Central memory CD8-positive, alpha-beta T cell (primary cell): ENCODE measurements around the gene PKNOX1.
A peak's percentile ranks its signal among the peaks of the same experiment; 100 is the strongest.
"Not testable (repeated sequence)": the region's sequence is repeated elsewhere in the genome, so short reads cannot be mapped to it uniquely, and the experiment has no call there.

Experiments used
- ATAC-seq: fragments of 150-1000 bp; cut with Tn5 transposase; replicated peaks from 2 replicates; pipeline ENCODE4 v1.10.0; 2022; ENCODE audit warnings: mild to moderate bottlenecking, moderate FRiP score, moderate number of reproducible peaks; ENCODE audit not compliant: poor library complexity, severe bottlenecking; ENCODE audit errors: extremely low read depth
- DNase-seq, 2 donors: peaks; one replicate each; pipeline ENCODE4 v3.0.0; 2021; ENCODE audit warnings: low spot score in 2 of 2
- H3K27ac Mint-ChIP-seq: one replicate; pipeline ENCODE4 v1.8.0; 2022; ENCODE audit warnings: low read depth, mild to moderate bottlenecking, moderate library complexity, mixed read lengths
- H3K27me3 Mint-ChIP-seq: one replicate; pipeline ENCODE4 v1.8.0; 2022; ENCODE audit warnings: mixed read lengths
- H3K36me3 Mint-ChIP-seq: one replicate; pipeline ENCODE4 v1.8.0; 2022; ENCODE audit warnings: mild to moderate bottlenecking, moderate library complexity, mixed read lengths; ENCODE audit not compliant: insufficient read depth
- H3K4me1 Mint-ChIP-seq: one replicate; pipeline ENCODE4 v1.8.0; 2022; ENCODE audit warnings: mixed read lengths
- H3K4me3 Mint-ChIP-seq: one replicate; pipeline ENCODE4 v1.8.0; 2022; ENCODE audit warnings: mild to moderate bottlenecking, moderate library complexity, mixed read lengths
- H3K9me3 Mint-ChIP-seq: one replicate; pipeline ENCODE4 v1.8.0; 2022; ENCODE audit warnings: mixed read lengths

Gene PKNOX1

DNA sequence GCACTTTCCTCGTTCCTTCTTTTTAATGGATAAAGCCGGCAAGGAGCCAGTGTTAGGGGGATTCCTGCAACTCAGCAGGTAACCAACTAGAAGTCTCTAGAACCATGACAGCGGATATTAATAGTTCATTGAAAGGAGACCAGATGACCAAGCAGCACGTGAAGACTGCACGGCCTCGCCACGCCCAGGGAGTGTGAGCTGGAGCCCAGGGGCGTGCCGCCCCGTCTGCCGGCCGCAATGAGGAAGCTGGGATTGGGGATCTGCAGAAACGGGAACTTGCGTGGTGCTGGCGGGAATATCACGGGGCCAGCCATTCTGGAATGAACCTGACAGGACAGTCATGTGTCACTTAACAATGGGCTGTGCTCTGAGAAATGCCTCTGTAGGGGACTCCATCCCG lies 62.5 kb downstream of the PKNOX1 start:
- not testable (repeated sequence) for H3K27ac Mint-ChIP-seq, ATAC-seq, H3K4me3 Mint-ChIP-seq, DNase-seq, H3K4me1 Mint-ChIP-seq, H3K27me3 Mint-ChIP-seq, H3K9me3 Mint-ChIP-seq, H3K36me3 Mint-ChIP-seq

DNA sequence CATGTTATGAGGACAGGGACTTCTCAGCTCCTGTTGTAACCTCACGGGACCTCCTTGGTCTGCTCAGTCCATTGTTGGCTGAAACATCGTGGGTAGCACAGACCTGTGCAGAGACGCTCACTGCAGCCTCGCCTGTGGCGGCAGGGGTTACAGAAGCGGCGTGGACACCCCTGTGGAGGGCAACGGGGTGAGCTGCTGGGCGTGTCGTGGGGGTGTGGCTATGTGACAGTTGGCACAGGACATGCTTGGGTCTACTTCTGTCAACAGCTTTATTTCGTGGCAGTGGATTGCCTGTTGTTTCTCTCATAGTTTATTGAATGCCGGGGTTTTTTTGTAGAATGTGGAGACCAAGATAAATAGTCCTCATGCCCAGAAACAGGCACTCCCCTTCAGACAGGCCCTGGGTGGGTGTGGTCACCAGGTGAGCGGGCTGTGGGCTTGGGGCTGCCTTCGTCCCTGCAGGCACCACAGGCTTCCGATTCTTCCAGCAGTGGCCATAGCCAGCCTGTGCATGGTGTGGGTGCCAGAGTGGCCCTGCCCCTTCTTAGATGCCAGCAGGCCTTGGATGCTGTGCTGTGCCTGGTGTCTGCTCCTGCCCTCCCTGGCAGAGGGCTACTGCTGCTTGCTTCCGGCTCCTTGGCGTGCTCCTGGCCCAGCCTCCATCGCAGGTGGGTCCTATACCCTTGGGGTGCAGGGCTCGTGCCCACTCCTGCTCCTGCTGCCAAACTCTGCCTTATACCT lies 63.7 kb downstream of the PKNOX1 start:
- not testable (repeated sequence) for H3K27me3 Mint-ChIP-seq, H3K9me3 Mint-ChIP-seq, H3K4me1 Mint-ChIP-seq, H3K36me3 Mint-ChIP-seq, ATAC-seq, H3K4me3 Mint-ChIP-seq, DNase-seq, H3K27ac Mint-ChIP-seq

DNA sequence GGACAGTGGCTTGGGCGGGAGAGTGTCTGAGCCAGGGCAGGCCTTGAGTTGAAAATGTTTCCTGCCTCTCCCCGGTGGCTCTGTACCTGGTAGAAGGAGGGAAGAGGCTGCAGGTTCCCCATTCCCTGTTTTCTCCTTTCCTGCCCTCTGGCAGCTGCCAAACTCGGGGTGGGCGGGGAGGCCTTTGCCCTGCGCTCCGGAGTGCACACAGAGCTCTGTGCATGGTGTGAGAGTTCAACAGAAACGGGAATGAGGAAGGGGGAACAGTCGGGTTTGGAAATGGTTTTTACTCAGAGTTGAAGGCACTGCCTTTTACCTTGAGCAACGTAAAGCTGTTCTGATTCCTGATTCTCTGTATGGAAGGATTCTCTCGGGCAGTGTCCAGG lies 64.3 kb downstream of the PKNOX1 start:
- not testable (repeated sequence) for H3K27me3 Mint-ChIP-seq, ATAC-seq, H3K9me3 Mint-ChIP-seq, H3K4me3 Mint-ChIP-seq, H3K4me1 Mint-ChIP-seq, H3K27ac Mint-ChIP-seq, H3K36me3 Mint-ChIP-seq, DNase-seq

DNA sequence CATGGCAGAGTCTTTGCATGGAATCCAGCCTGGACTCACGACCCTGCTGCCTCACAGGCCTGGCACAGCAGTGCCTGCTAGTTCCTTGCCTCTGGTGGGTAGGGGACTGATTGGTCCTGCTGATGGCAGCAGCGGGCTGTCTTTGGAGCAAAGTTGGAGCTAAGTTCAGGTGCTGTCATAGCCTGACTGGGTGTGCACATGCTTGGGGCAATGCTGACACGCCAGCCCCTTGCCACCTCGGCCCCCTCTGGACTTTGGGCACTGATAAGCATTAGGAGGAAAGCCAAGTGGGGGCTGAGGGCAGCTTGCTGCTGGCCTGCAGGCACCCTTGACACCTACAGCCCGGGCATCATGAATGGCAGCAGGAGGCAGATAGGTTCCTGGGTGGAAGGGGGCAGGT lies 67.8 kb downstream of the PKNOX1 start:
- not testable (repeated sequence) for H3K4me1 Mint-ChIP-seq, ATAC-seq, DNase-seq, H3K9me3 Mint-ChIP-seq, H3K4me3 Mint-ChIP-seq, H3K27me3 Mint-ChIP-seq, H3K36me3 Mint-ChIP-seq, H3K27ac Mint-ChIP-seq

DNA sequence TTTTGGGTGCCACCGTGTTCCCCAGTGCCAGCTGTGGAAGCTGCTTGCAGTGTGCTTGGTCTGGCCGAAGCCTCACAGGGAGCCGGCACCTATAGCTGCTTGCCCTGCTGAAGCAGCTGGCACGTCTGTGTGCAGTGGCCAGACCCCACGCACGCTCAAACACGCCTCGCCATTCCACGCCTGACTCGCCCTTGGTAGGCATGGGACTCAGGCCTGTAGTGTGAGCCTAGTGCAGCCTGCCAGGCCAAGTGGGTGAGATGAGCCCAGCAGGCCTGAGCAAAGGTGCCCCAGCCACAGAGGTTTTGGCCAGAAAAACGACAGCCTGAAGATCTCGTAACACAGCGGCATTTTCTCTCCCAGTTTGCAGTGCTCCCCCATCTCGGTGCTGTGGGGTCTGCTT lies 68.9 kb downstream of the PKNOX1 start:
- H3K4me1 Mint-ChIP-seq, H3K36me3 Mint-ChIP-seq, H3K9me3 Mint-ChIP-seq, H3K27me3 Mint-ChIP-seq, H3K4me3 Mint-ChIP-seq, ATAC-seq, H3K27ac Mint-ChIP-seq, DNase-seq: not testable (repeated sequence)

DNA sequence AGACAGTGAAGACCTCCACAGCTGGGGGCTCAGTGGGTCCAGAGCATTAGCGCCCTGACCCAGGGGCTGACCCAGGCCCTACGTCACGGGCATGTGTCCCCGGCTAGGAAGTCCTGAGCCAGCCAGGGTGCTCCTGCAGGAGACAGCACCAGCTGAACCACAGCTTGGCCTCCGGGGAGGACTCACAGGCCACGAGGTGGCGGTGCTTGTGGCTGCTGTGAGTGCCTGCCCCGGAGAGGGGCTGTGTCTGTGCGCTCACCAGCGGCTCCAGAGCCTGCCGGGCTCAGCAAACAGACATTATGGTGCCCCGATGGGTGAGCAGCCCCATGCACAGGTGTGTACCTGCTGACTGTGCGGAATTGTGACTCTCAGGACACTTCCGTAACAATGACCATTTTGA lies 70.2 kb downstream of the PKNOX1 start:
- not testable (repeated sequence) for ATAC-seq, H3K27me3 Mint-ChIP-seq, DNase-seq, H3K9me3 Mint-ChIP-seq, H3K36me3 Mint-ChIP-seq, H3K27ac Mint-ChIP-seq, H3K4me1 Mint-ChIP-seq, H3K4me3 Mint-ChIP-seq

DNA sequence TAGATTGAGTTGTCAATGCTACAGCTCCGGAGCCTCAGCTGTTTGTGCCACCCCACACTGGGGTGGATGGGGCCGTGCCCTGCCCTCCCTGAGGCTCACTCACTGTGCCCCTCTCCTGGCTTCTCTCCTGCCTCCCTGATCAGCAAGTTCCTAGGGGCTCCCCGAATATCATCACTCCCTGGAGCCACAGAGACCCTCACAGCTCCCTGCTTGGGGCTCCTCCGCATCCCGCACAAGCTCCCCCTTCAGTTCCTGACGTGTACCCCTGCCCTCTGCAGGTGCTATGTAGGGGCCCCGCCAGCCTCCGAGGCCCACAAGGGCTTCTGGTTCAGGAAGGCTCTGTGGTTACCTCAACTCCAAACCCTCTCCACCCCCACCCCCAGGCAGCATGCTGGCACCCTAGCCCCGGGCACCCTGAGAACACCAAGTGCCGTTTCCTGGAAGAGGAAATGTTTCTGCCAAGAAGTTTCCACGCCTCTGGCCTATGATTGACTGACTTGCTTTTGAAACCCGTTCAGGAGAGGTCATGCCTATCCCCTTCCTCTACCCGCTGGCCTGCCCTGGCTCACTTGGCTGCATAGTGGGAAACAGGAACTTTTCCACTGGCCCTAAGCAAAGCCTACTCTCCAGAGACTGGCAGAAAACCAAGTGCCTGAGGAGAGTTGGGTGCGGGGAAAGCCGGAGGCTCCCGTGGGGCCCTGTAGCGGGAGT lies 71.0 kb downstream of the PKNOX1 start:
- H3K9me3 Mint-ChIP-seq, H3K27me3 Mint-ChIP-seq, DNase-seq, H3K36me3 Mint-ChIP-seq, H3K4me1 Mint-ChIP-seq: not testable (repeated sequence)
- H3K27ac Mint-ChIP-seq = peak overlapping the region; percentile 68
- peak; percentile 66 for ATAC-seq
- H3K4me3 Mint-ChIP-seq = peak overlapping the region; percentile 55

DNA sequence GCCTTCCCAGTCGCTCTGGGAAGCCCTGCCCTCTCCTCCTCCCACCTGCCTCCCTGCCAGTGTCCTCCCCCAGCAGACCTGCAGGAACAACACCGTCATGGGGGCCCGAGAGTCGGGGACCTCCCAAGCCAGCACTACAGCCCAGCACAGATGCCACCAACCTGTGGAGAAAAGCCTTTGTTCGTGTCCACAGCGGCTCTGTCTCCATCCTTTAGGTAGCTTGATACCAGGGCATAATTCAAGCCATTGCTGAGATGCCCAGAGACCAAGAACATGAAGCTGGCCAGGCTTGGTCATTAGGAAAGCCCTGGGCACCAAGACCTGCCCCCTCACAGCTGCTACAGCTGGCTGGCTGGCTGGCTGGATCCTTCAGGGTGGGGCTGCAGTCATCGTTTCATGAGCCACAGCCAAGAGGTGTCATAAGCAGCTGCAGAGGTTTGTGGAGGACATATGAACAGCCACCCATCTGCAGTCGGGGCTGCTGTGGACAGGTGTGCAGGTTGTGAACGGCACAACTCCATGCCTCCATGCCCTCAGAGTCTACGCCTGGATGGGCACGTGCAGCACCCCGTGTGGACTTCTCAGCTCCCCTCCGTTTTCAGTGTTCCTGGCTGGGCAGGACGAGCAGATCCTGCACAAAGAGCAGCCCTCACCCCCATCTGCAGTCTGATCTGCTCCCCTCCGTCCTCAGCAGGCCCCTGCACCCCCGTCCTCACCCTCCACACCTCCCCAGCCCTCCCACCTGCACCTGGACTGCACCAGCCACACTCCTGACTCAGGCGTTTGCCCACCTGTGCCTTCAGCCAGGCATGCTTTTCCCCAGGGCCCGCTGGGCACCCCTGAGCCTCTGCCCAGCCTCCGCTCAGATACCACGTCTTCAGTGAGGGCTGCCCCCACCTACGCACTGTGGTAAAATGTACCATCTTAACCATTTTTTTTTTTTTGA lies 71.8 kb downstream of the PKNOX1 start:
- not testable (repeated sequence) for DNase-seq, H3K36me3 Mint-ChIP-seq, H3K9me3 Mint-ChIP-seq, H3K27ac Mint-ChIP-seq, H3K27me3 Mint-ChIP-seq, H3K4me1 Mint-ChIP-seq
- H3K4me3 Mint-ChIP-seq = peak overlapping the region; percentile 55
- peak; percentile 54 for ATAC-seq

DNA sequence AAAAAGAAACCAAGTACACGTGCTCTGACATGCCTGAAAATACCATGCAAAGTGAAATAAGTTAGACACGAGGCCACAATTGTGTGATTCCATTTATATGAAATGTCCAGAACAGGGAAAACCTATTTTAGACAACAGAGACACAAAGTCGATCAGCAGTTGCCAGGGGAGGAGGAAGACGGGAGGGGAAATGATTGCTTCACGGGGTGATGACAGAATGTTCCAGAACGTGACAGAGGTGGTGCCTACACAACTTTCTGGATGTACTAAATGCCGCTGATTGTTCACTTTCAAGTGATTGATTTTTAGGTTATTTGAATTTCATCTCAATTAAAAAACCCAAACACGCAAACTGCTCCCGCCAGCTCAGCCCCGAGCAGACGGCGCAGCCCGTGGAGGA lies 78.8 kb downstream of the PKNOX1 start:
- not testable (repeated sequence) for ATAC-seq, H3K9me3 Mint-ChIP-seq, H3K36me3 Mint-ChIP-seq, H3K27me3 Mint-ChIP-seq, H3K27ac Mint-ChIP-seq, H3K4me3 Mint-ChIP-seq, H3K4me1 Mint-ChIP-seq, DNase-seq

DNA sequence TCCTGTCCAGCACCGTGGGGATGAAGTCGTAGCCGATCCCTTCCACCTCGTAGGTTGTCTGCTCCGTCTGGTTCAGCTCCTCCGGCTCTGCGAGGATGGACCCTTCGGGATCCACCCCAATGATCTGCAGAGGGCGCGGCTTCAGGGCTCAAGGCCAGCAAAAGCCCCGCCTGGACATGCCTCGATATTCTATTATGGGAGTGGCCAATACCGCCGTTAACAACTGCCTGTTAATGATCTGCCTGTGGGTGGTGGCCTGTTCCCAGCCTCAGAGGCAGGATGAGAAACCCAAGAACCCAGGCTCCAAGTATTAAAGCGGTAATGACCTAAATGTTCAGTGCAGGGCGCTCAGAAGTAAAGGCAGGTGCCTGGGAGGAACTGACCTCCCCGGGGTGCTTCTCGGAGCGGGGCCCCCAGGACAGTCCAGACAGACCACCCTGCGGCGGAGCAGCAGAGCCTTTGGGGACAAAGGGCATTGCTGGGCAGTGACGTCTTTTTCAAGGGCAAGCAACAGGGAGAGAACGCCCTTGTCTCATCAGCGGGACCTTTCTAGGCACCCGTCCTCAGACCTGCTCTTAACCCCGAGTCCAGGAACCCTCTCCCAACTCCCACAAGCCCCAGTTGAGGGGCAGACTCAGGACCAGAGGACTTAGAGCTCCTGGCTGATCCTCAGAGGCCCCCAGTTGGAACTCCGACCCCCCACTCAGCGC lies 88.7 kb downstream of the PKNOX1 start:
- H3K27ac Mint-ChIP-seq, ATAC-seq, H3K4me1 Mint-ChIP-seq, H3K36me3 Mint-ChIP-seq, H3K4me3 Mint-ChIP-seq, H3K27me3 Mint-ChIP-seq, DNase-seq, H3K9me3 Mint-ChIP-seq: not testable (repeated sequence)

DNA sequence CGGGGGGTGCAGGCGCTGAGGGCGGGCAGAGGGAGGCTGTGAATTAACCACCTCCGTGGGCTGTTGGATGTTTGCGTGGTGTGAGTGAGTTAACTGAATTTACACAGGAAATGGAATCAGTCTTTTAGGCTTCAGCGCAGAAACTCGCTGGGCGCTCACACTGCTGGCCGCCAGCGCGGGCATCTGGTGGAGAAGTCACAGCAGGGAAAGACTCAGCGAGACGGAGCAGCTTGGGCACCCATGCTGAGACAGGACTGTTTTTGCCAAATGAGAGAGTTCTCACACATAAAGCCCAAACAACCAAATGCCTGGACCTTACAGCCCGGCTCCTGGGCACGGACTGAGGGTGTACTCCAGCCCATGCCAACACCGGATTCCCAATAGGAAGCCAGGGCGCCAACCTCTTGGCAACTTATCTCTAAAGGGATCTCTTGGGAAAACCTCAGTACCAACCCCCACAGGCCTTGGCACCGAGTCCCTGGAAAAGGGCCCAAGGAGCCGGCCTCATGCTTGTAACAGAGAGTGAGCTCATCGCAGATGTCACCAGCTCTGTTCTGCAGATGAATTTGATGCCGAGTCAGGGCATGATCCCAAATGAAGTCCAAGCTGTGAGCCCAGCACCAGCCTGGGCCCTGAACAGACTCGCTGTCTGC lies 90.0 kb downstream of the PKNOX1 start:
- H3K9me3 Mint-ChIP-seq, H3K27ac Mint-ChIP-seq, H3K4me3 Mint-ChIP-seq, H3K4me1 Mint-ChIP-seq, ATAC-seq, H3K36me3 Mint-ChIP-seq, H3K27me3 Mint-ChIP-seq, DNase-seq: not testable (repeated sequence)

DNA sequence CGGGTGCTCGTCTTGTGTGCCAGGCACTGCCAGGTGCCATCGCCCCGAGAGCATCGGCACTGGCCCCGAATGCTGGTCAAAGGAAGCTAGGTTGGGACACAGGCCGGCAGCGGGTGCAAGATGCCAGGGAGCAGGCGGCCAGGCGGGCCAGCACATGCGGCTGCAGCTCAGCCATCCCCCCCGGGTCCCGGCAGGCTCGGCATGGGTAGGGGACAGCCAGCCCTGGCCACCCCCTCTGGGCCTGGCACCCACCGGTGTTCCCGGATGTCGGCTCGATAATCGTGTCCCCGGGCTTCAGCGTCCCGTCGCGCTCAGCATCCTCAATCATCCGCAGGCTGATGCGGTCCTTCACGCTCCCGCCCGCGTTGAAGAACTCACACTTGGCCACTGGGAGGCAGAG lies 91.6 kb downstream of the PKNOX1 start:
- not testable (repeated sequence) for H3K4me1 Mint-ChIP-seq, ATAC-seq, H3K27me3 Mint-ChIP-seq, DNase-seq, H3K27ac Mint-ChIP-seq, H3K9me3 Mint-ChIP-seq, H3K4me3 Mint-ChIP-seq, H3K36me3 Mint-ChIP-seq
